GM18505 (cell line): ENCODE measurements around the gene ZFAND6.
"Not testable (repeated sequence)": the region's sequence is repeated elsewhere in the genome, so short reads cannot be mapped to it uniquely, and the experiment has no call there.

Experiments used
- ATAC-seq: cut with Tn5 transposase; IDR thresholded peaks from one replicate; pipeline ENCODE4 v1.9.1; 2021; ENCODE audit not compliant: unreplicated experiment
- POLR2A ChIP-seq: IDR thresholded peaks from 4 replicates; pipeline ENCODE4 v1.6.1; 2011; ENCODE audit warnings: borderline replicate concordance; ENCODE audit not compliant: insufficient read depth, insufficient read length; ENCODE audit errors: extremely low read depth

ZFAND6 gene

GRCh38 chr15:80026754-80027153 lies 32.7 kb upstream of the ZFAND6 start:
- TF ChIP-seq POLR2A, result no peak
- no peak for ATAC-seq

- no peak for ATAC-seq
- no peak for TF ChIP-seq POLR2A
Observed at GRCh38 chr15:80028937-80029336, 30.5 kb upstream of the ZFAND6 start.

- TF ChIP-seq POLR2A, result no peak
- ATAC-seq, result no peak
Observed at GRCh38 chr15:80031841-80032240, 27.6 kb upstream of the ZFAND6 start.

- no peak for TF ChIP-seq POLR2A
- ATAC-seq, result no peak
Observed at GRCh38 chr15:80034629-80035028, 24.8 kb upstream of the ZFAND6 start.

GRCh38 chr15:80036071-80036470 lies 23.4 kb upstream of the ZFAND6 start:
- no peak for ATAC-seq
- TF ChIP-seq POLR2A, result no peak

GRCh38 chr15:80041494-80042253 lies 17.8 kb upstream of the ZFAND6 start:
- TF ChIP-seq POLR2A, result no peak
- ATAC-seq, result no peak

GRCh38 chr15:80042568-80042967 lies 16.9 kb upstream of the ZFAND6 start:
- no peak for ATAC-seq

GRCh38 chr15:80045219-80045618 lies 14.3 kb upstream of the ZFAND6 start:
- ATAC-seq, result not testable (repeated sequence)

More at GRCh38 chr15:80042568-80042967, 16.9 kb upstream of the ZFAND6 start:
- no peak for TF ChIP-seq POLR2A

- no peak for TF ChIP-seq POLR2A
- ATAC-seq, result no peak
Observed at GRCh38 chr15:80049046-80049445, 10.4 kb upstream of the ZFAND6 start.

GRCh38 chr15:80052597-80053304 lies 6.7 kb upstream of the ZFAND6 start:
- no peak for ATAC-seq
- no peak for TF ChIP-seq POLR2A

GRCh38 chr15:80055933-80056332 lies 3.5 kb upstream of the ZFAND6 start:
- ATAC-seq, result no peak
- TF ChIP-seq POLR2A, result no peak

- ATAC-seq, result no peak
- TF ChIP-seq POLR2A, result no peak
Observed at GRCh38 chr15:80058044-80058443, 1.4 kb upstream of the ZFAND6 start.

GRCh38 chr15:80059786-80060355 lies 395 bp downstream of the ZFAND6 start:
- TF ChIP-seq POLR2A, result peak; percentile 48
- peak; percentile 54 for ATAC-seq
